ENCODE measurements around the gene PDCL2. TPM values are rescaled to one million over a fixed set of nuclear protein-coding genes. Genes with fewer than 3 reads are reported as not detected.

PDCL2 gene
- total and polyA plus RNA-seq, 12 donors = not detected

GRCh38 chr4:55528491-55528890 lies 63.6 kb downstream of the PDCL2 start:
- Histone ChIP-seq H3K4me1 (peaks cover 0 to 9% (median 0%) of the 10 kb centered on the region in 9 donors), H3K27ac (no peak overlapping the region), H3K9me3 (peaks cover 0 to 34% (median 12%) of the 10 kb centered on the region in 11 donors), H3K36me3 (peaks cover 0 to 6% (median 0%) of the 10 kb centered on the region in 9 donors), H3K27me3 (no peaks in the 10 kb centered on the region), H3K4me3 (no peak overlapping the region)
- intact Hi-C loops (cut with DNase I) = no loop called here
- ATAC-seq (no peak), DNase-seq (no peak)
- no peak for TF ChIP-seq CTCF (IDR thresholded peaks at IDR 0.05)
- WGBS, 2 donors = 97% methylated on average over 3 of the region's 3 CpGs

GRCh38 chr4:55524844-55525571 lies 67.0 kb downstream of the PDCL2 start:
- DNase-seq (no peak), ATAC-seq (no peak)
- peaks cover 0 to 9% (median 0%) of the 10 kb centered on the region in 9 donors for H3K4me1 ChIP-seq
- no peak for TF ChIP-seq CTCF (IDR thresholded peaks at IDR 0.05)
- H3K27ac ChIP-seq = no peak overlapping the region
- intact Hi-C loops (cut with DNase I) = no loop called here
- no peak overlapping the region for H3K4me3 ChIP-seq
- H3K36me3 ChIP-seq = peaks cover 0 to 4% (median 0%) of the 10 kb centered on the region in 9 donors
- peaks cover 0 to 6% (median 0%) of the 10 kb centered on the region in 11 donors for H3K9me3 ChIP-seq
- H3K27me3 ChIP-seq = no peaks in the 10 kb centered on the region
- WGBS, 2 donors = 79 to 90% methylated on average over 4 of the region's 4 CpGs

GRCh38 chr4:55518442-55518841 lies 73.6 kb downstream of the PDCL2 start:
- no peak overlapping the region for H3K27ac ChIP-seq
- ATAC-seq = no peak
- TF ChIP-seq CTCF (IDR thresholded peaks at IDR 0.05) = no peak
- no peaks in the 10 kb centered on the region for H3K4me1 ChIP-seq
- no peak overlapping the region for H3K4me3 ChIP-seq
- no peaks in the 10 kb centered on the region for H3K9me3 ChIP-seq
- intact Hi-C loops (cut with DNase I) = no loop called here
- H3K36me3 ChIP-seq = no peaks in the 10 kb centered on the region
- DNase-seq = no peak
- no peaks in the 10 kb centered on the region for H3K27me3 ChIP-seq

GRCh38 chr4:55517526-55518229 lies 74.4 kb downstream of the PDCL2 start:
- no peak overlapping the region for H3K4me3 ChIP-seq
- H3K27me3 ChIP-seq = no peaks in the 10 kb centered on the region
- no peak for ATAC-seq
- H3K27ac ChIP-seq = no peak overlapping the region
- intact Hi-C loops (cut with DNase I) = no loop called here
- no peaks in the 10 kb centered on the region for H3K4me1 ChIP-seq
- no peak for TF ChIP-seq CTCF (IDR thresholded peaks at IDR 0.05)
- no peaks in the 10 kb centered on the region for H3K36me3 ChIP-seq
- no peak for DNase-seq
- H3K9me3 ChIP-seq = peaks cover 0 to under 1% (median 0%) of the 10 kb centered on the region in 11 donors
- 97 to 98% methylated on average over 2 of the region's 2 CpGs for WGBS, 2 donors
